ENCODE measurements around the gene CCDC117. TPM values are rescaled to one million over a fixed set of nuclear protein-coding genes. Genes with fewer than 3 reads are reported as not detected.
"Not testable (repeated sequence)": the region's sequence is repeated elsewhere in the genome, so short reads cannot be mapped to it uniquely, and the experiment has no call there.

The CCDC117 gene
- total and polyA plus RNA-seq, 12 donors: 5.9 to 15.0 (median 11.2) TPM

- Histone ChIP-seq H3K27ac (no peak overlapping the region), H3K9me3 (no peaks in the 10 kb centered on the region), H3K4me1 (no peaks in the 10 kb centered on the region), H3K4me3 (no peak overlapping the region), H3K36me3 (peaks cover 0 to 33% (median 0%) of the 10 kb centered on the region in 9 donors), H3K27me3 (no peaks in the 10 kb centered on the region)
- TF ChIP-seq CTCF (IDR thresholded peaks at IDR 0.05): no peak
- intact Hi-C loops (cut with DNase I): loop anchor here in 1 of 10 donors (5.0 kb wide), 1 partner anchor 68 kb away; no protein-coding TSS in a partner anchor
- DNase-seq (no peak), ATAC-seq (no peak)
- WGBS, 2 donors: 90 to 94% methylated on average over 3 of the region's 3 CpGs
Observed at GRCh38 chr22:28730179-28730578, 42.3 kb upstream of the CCDC117 start.

DNA sequence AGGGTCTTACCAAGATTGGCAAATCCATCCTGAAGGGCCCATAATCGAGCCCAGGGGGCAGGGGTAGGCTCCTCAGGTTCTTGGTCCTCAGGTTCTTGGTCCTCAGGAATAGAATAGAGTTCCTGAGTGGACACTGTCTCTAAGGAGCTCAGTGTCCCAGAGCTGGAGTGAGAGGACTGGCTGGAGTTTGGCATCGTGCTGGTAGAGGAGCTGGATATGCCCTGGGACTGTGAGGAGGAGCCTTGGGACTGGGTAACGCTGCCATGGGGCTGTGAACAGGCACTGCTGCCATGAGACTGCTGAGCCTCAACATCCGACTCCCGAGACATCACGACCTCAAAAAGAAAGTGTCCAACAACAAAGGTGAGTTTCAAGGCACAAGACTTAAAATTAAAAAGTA is 38.1 kb upstream of the CCDC117 start:
- intact Hi-C loops (cut with DNase I): loop anchor here in 1 of 10 donors (5.0 kb wide), 1 partner anchor 72 kb away; no protein-coding TSS in a partner anchor
- H3K4me3 ChIP-seq: no peak overlapping the region
- DNase-seq (no peak), ATAC-seq (no peak)
- H3K27me3 ChIP-seq: no peaks in the 10 kb centered on the region
- H3K9me3 ChIP-seq: no peaks in the 10 kb centered on the region
- no peak for TF ChIP-seq CTCF (IDR thresholded peaks at IDR 0.05)
- H3K36me3 ChIP-seq: peaks cover 0 to 21% (median 0%) of the 10 kb centered on the region in 9 donors
- H3K4me1 ChIP-seq: no peaks in the 10 kb centered on the region
- WGBS, 2 donors: 92 to 94% methylated on average over 6 of the region's 6 CpGs
- H3K27ac ChIP-seq: no peak overlapping the region

GRCh38 chr22:28736301-28737155 is 36.0 kb upstream of the CCDC117 start:
- no peaks in the 10 kb centered on the region for H3K9me3 ChIP-seq
- H3K4me1 ChIP-seq: peaks cover 0 to 13% (median 5%) of the 10 kb centered on the region in 9 donors
- intact Hi-C loops (cut with DNase I): no loop called here
- no peak for TF ChIP-seq CTCF (IDR thresholded peaks at IDR 0.05)
- DNase-seq: no peak
- H3K4me3 ChIP-seq: no peak overlapping the region
- H3K36me3 ChIP-seq: peaks cover 0 to 21% (median 0%) of the 10 kb centered on the region in 9 donors
- 77 to 87% methylated on average over 7 of the region's 7 CpGs for WGBS, 2 donors
- no peak for ATAC-seq
- no peaks in the 10 kb centered on the region for H3K27me3 ChIP-seq
- no peak overlapping the region for H3K27ac ChIP-seq

DNA sequence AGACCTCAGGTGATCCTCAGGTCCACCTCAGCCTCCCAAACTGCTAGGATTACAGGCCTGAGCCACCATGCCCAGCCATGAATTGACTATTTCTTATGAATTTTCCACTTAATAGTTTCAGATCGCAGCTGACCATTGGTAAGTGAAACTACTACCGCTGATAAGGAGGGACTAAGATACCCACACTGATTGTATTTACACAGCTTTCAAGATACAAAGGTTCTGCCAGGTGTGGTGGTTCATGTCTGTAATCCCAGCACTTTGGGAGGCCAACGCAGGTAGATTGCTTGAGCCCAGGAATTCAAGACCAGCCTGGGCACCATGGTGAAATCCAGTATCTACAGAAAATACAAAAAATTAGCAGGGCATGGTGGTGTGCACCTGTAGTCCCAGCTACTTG is 34.8 kb upstream of the CCDC117 start:
- Histone ChIP-seq H3K4me1 (peaks cover under 1 to 15% (median 7%) of the 10 kb centered on the region in 9 donors), H3K27ac (no peak overlapping the region), H3K9me3 (no peaks in the 10 kb centered on the region), H3K27me3 (no peaks in the 10 kb centered on the region), H3K4me3 (no peak overlapping the region), H3K36me3 (peaks cover 0 to 18% (median 0%) of the 10 kb centered on the region in 9 donors)
- no peak for TF ChIP-seq CTCF (IDR thresholded peaks at IDR 0.05)
- DNase-seq: no peak
- WGBS, 2 donors: 96 to 98% methylated on average over 3 of the region's 3 CpGs
- no peak for ATAC-seq
- intact Hi-C loops (cut with DNase I): no loop called here

DNA sequence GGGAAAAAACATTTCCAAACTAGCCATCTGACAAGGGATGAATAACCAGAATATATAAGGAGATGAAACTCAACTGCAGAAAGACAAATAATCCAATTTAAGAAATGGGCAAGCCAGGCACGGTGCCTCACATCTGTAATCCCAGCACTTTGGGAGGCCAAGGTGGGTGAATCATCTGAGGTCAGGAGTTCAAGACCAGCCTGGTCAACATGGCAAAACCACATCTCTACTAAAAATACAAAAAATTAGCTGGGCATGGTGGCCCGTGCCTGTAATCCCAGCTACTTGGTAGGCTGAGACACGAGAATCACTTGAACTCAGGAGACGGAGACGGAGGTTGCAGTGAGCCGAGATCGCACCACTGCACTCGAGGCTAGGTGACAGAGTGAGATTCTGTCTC is 33.6 kb upstream of the CCDC117 start:
- H3K27me3 ChIP-seq; intact Hi-C loops (cut with DNase I); H3K36me3 ChIP-seq; DNase-seq; H3K9me3 ChIP-seq; H3K4me3 ChIP-seq; H3K27ac ChIP-seq; ATAC-seq: not testable (repeated sequence)
- peaks cover 3 to 22% (median 14%) of the 10 kb centered on the region in 9 donors for H3K4me1 ChIP-seq
- WGBS, 2 donors: 92 to 95% methylated on average over 8 of the region's 8 CpGs
